GM23338 (cell line): Measurements from ENCODE around the gene PEDS1. TPM values are rescaled to one million over a fixed set of nuclear protein-coding genes. Genes with fewer than 3 reads are reported as not detected.

Experiments
- ATAC-seq: fragments of 200-7000 bp; cut with Tn5 transposase; 3 replicates; pipeline ENCODE4 v1.9.1; 2020
- DNase-seq: peaks from one replicate; pipeline ENCODE4 v3.0.0-alpha.2; 2015; ENCODE audit warnings: low spot score
- H2AFZ ChIP-seq: fragments of 200-600 bp; sonication (generic); 2 replicates; pipeline ENCODE4 v1.8.0; 2016; ENCODE audit warnings: antibody characterized with exemption, mild to moderate bottlenecking, moderate library complexity
- H3F3A ChIP-seq: fragments of 200-600 bp; sonication (generic); replicated peaks from 2 replicates; pipeline ENCODE4 v1.8.0; 2017; ENCODE audit warnings: antibody characterized with exemption, mixed run types, low read depth
- H3K27ac ChIP-seq: fragments of 200-600 bp; sonication (generic); 2 replicates; pipeline ENCODE4 v1.6.1; 2016; ENCODE audit warnings: low read depth
- H3K27me3 ChIP-seq: fragments of 200-600 bp; sonication (generic); 2 replicates; pipeline ENCODE4 v1.8.0; 2016; ENCODE audit warnings: mild to moderate bottlenecking, mixed run types, moderate library complexity; ENCODE audit not compliant: insufficient read depth
- H3K36me3 ChIP-seq: fragments of 200-600 bp; sonication (generic); 2 replicates; pipeline ENCODE4 v1.8.0; 2016; ENCODE audit warnings: mild to moderate bottlenecking; ENCODE audit not compliant: insufficient read depth
- H3K4me1 ChIP-seq: fragments of 200-600 bp; sonication (generic); 2 replicates; pipeline ENCODE4 v1.8.0; 2016; ENCODE audit warnings: mild to moderate bottlenecking, moderate library complexity; ENCODE audit not compliant: insufficient read depth
- H3K4me2 ChIP-seq: fragments of 200-600 bp; sonication (generic); 2 replicates; pipeline ENCODE4 v1.7.1; 2017; ENCODE audit warnings: mixed run types
- H3K4me3 ChIP-seq: fragments of 200-600 bp; sonication (generic); 2 replicates; pipeline ENCODE4 v1.6.1; 2016; ENCODE audit warnings: mixed run types
- H3K79me2 ChIP-seq: fragments of 200-600 bp; sonication (generic); replicated peaks from 2 replicates; pipeline ENCODE4 v1.8.0; 2017; ENCODE audit warnings: mild to moderate bottlenecking; ENCODE audit not compliant: insufficient read depth
- H3K9me2 ChIP-seq: fragments of 200-600 bp; sonication (generic); 2 replicates; pipeline ENCODE4 v1.8.0; 2017; ENCODE audit not compliant: insufficient read depth
- H4K20me1 ChIP-seq: fragments of 200-600 bp; sonication (generic); replicated peaks from 2 replicates; pipeline ENCODE4 v1.8.0; 2017; ENCODE audit warnings: mild to moderate bottlenecking; ENCODE audit not compliant: insufficient read depth
- H3K27ac Mint-ChIP-seq: 2 replicates; pipeline ENCODE4 v1.8.0; 2020; ENCODE audit warnings: inconsistent platforms, mild to moderate bottlenecking, moderate library complexity, mixed read lengths
- H3K27me3 Mint-ChIP-seq: 3 replicates; pipeline ENCODE4 v1.8.0; 2022; ENCODE audit warnings: low read depth, mild to moderate bottlenecking, moderate library complexity, mixed read lengths, inconsistent platforms; ENCODE audit not compliant: insufficient read depth, poor library complexity
- H3K36me3 Mint-ChIP-seq: 3 replicates; pipeline ENCODE4 v1.8.0; 2021; ENCODE audit warnings: low read depth, mild to moderate bottlenecking, inconsistent platforms, moderate library complexity, mixed read lengths
- H3K4me1 Mint-ChIP-seq: 3 replicates; pipeline ENCODE4 v1.8.0; 2020; ENCODE audit warnings: mild to moderate bottlenecking, inconsistent platforms, mixed read lengths
- H3K4me3 Mint-ChIP-seq: 3 replicates; pipeline ENCODE4 v1.8.0; 2021; ENCODE audit warnings: moderate library complexity, mild to moderate bottlenecking, inconsistent platforms, mixed read lengths
- H3K9me3 Mint-ChIP-seq: 3 replicates; pipeline ENCODE4 v1.8.0; 2020; ENCODE audit warnings: moderate library complexity, mild to moderate bottlenecking, inconsistent platforms, mixed read lengths
- CTCF ChIP-seq, 2 experiments: fragments of 200-600 bp in 1 of 2; sonication (generic) in 1 of 2; conservative IDR thresholded peaks; 2 replicates each; pipeline versions ENCODE4 v1.5.1 to v1.6.1; 2016 to 2017; ENCODE audit warnings: antibody characterized with exemption in 2 of 2, low read depth in 2 of 2, mild to moderate bottlenecking in 2 of 2, moderate library complexity in 1 of 2
- ETS1 ChIP-seq: IDR thresholded peaks from 2 replicates; pipeline ENCODE4 v1.6.1; 2016; ENCODE audit warnings: antibody characterized with exemption
- EZH2 ChIP-seq: fragments of 200-600 bp; sonication (generic); IDR thresholded peaks from one replicate; pipeline ENCODE4 v1.8.0; 2017; ENCODE audit warnings: antibody characterized with exemption, mild to moderate bottlenecking, low read depth; ENCODE audit not compliant: unreplicated experiment
- EZH2phosphoT487 ChIP-seq: fragments of 200-600 bp; sonication (generic); IDR thresholded peaks from one replicate; pipeline ENCODE4 v1.8.1; 2018; ENCODE audit warnings: antibody characterized with exemption; ENCODE audit not compliant: unreplicated experiment
- JUNB ChIP-seq: IDR thresholded peaks from one replicate; pipeline ENCODE4 v1.6.1; 2016; ENCODE audit warnings: antibody characterized with exemption; ENCODE audit not compliant: unreplicated experiment
- STAT1 ChIP-seq: IDR thresholded peaks from one replicate; pipeline ENCODE4 v1.6.1; 2016; ENCODE audit warnings: antibody characterized with exemption; ENCODE audit not compliant: unreplicated experiment
- ZNF331 ChIP-seq: fragments of 250-450 bp; sonication (Bioruptor Pico); IDR thresholded peaks from 2 replicates; pipeline ENCODE4 v1.5.0; 2020; ENCODE audit warnings: low read depth, mild to moderate bottlenecking, moderate library complexity
- polyA plus RNA-seq: library from polyadenylated mRNA; unstranded; fragments of >200 nt; fragmentation: Nextera tagmentation; extraction: Ambion mirVana; gene quantifications from 2 replicates; pipeline ENCODE4 v1.2.1, GENCODE V29; 2016
- total RNA-seq: library from RNA; depleted of rRNA; stranded (reverse); fragments of >200 nt; shearing (Covaris generic); gene quantifications from 2 replicates; pipeline ENCODE4 v1.2.3, GENCODE V29; 2014
- TF ChIP-seq, protein P1 (sequence below): IDR thresholded peaks from one replicate; pipeline ENCODE4 v1.6.1; 2018; ENCODE audit warnings: antibody characterized with exemption; ENCODE audit not compliant: unreplicated experiment

The PEDS1 gene
- total and polyA plus RNA-seq, 2 experiments from 2014 or later, result 34.5 to 43.6 TPM

- TF ChIP-seq, protein P1, sequence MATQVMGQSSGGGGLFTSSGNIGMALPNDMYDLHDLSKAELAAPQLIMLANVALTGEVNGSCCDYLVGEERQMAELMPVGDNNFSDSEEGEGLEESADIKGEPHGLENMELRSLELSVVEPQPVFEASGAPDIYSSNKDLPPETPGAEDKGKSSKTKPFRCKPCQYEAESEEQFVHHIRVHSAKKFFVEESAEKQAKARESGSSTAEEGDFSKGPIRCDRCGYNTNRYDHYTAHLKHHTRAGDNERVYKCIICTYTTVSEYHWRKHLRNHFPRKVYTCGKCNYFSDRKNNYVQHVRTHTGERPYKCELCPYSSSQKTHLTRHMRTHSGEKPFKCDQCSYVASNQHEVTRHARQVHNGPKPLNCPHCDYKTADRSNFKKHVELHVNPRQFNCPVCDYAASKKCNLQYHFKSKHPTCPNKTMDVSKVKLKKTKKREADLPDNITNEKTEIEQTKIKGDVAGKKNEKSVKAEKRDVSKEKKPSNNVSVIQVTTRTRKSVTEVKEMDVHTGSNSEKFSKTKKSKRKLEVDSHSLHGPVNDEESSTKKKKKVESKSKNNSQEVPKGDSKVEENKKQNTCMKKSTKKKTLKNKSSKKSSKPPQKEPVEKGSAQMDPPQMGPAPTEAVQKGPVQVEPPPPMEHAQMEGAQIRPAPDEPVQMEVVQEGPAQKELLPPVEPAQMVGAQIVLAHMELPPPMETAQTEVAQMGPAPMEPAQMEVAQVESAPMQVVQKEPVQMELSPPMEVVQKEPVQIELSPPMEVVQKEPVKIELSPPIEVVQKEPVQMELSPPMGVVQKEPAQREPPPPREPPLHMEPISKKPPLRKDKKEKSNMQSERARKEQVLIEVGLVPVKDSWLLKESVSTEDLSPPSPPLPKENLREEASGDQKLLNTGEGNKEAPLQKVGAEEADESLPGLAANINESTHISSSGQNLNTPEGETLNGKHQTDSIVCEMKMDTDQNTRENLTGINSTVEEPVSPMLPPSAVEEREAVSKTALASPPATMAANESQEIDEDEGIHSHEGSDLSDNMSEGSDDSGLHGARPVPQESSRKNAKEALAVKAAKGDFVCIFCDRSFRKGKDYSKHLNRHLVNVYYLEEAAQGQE, result no peak
- TF ChIP-seq JUNB (no peak), EZH2phosphoT487 (no peak)
Measured at GRCh38 chr20:50196896-50197295, 43.4 kb upstream of the PEDS1 start (continued).

DNA sequence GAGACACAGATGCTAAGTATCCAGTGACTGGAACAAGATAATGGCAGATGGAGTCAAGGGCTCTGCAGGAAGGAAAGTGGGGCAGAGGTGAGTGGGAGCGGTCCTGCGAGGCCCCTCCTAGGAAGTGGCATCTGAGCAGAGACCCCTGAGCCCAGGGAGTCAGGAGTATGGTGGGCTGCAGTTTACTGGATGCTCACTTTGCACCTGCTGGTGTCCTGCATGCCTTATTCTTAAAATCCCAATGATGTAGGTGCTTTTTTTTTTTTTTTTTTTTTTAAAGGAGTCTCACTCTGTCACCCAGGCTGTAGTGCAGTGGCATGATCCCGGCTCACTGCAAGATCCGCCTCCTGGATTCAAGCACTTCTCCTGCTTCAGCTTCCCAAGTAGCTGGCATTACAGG is 42.7 kb upstream of the PEDS1 start:
- Mint-ChIP-seq H3K27ac (no peak overlapping the region), H3K4me3 (no peak overlapping the region; the same call in 2 of the 3 replicates), H3K36me3 (peaks cover 36% of the 10 kb centered on the region), H3K9me3 (peaks cover 21% of the 10 kb centered on the region), H3K27me3 (peaks cover 13% of the 10 kb centered on the region), H3K4me1 (peaks cover 50% of the 10 kb centered on the region)
- Histone ChIP-seq H3K4me2 (no peak overlapping the region), H3F3A (0 out of 2 replicates have a peak, but pooled peaks cover 8% of the 10 kb centered on the region), H2AFZ (no peak overlapping the region), H3K36me3 (no peaks in the 10 kb centered on the region), H3K27me3 (no peaks in the 10 kb centered on the region), H3K9me2 (no peaks in the 10 kb centered on the region), H3K79me2 (peaks cover 29% of the 10 kb centered on the region), H3K27ac (no peak overlapping the region), H3K4me1 (peaks cover 23% of the 10 kb centered on the region), H4K20me1 (no peaks in the 10 kb centered on the region; the same call in 1 of the 2 replicates), H3K4me3 (no peak overlapping the region)
- ATAC-seq (no peak), DNase-seq (no peak)
- TF ChIP-seq STAT1 (no peak), CTCF (conservative IDR thresholded peaks at IDR 0.05; ENCODE audit: low read depth in 2 of 2) (no peak), JUNB (no peak), EZH2 (no peak), ZNF331 (CRISPR knock-in tag) (no peak), ETS1 (no peak)
